ENCODE data around the gene RBM22. TPM values are rescaled to one million over a fixed set of nuclear protein-coding genes. Genes with fewer than 3 reads are reported as not detected.

The RBM22 gene
- total RNA-seq, 1 experiment from 2014 or later = 34.0 TPM

GRCh38 chr5:150658121-150658520, 42.7 kb downstream of the RBM22 start (continued):
- no peak for TF ChIP-seq ARID4B (CRISPR knock-in tag; IDR thresholded peaks at IDR 0.05; ENCODE audit: borderline replicate concordance)
- TF ChIP-seq FOXJ3 (CRISPR knock-in tag; IDR thresholded peaks at IDR 0.05; ENCODE audit: borderline replicate concordance) = no peak
- no peak for TF ChIP-seq ESRRA (CRISPR knock-in tag; IDR thresholded peaks at IDR 0.05; ENCODE audit: borderline replicate concordance)
- no peak for TF ChIP-seq ZNF317 (CRISPR knock-in tag; IDR thresholded peaks at IDR 0.05; ENCODE audit: borderline replicate concordance, low read depth)
- TF ChIP-seq RELA (CRISPR knock-in tag; IDR thresholded peaks at IDR 0.05; ENCODE audit: borderline replicate concordance) = no peak

- no peaks in the 10 kb centered on the region for H3K9me3 Mint-ChIP-seq
- H3K4me3 Mint-ChIP-seq = peak overlapping the region; percentile 73
- ATAC-seq (peak; percentile 64), DNase-seq (ENCODE audit: low spot score) (peak; percentile 82)
- peaks cover 12% of the 10 kb centered on the region for H3K27me3 Mint-ChIP-seq (ENCODE audit: low read depth)
- H3K27ac Mint-ChIP-seq = peak overlapping the region; percentile 76; the same call in 1 of the 2 replicates
- H3K4me1 Mint-ChIP-seq = peaks cover 27% of the 10 kb centered on the region
- H3K36me3 Mint-ChIP-seq = no peaks in the 10 kb centered on the region
- CTCF ChIA-PET = interaction anchor here (0.6 to 5.6 kb wide), 27 partner anchors 12 to 220 kb away, joined by 3 to 59 read pairs (median 4); partner anchors contain the start of genes IRGM, RBM22 and SYNPO
- POLR2A ChIA-PET = interaction anchor here (0.7 to 2.7 kb wide), 6 partner anchors 16 to 167 kb away, joined by 3 to 9 read pairs (median 6); partner anchors contain the start of gene RBM22
- TF ChIP-seq GABPB1 (CRISPR knock-in tag; IDR thresholded peaks at IDR 0.05) (no peak), ZNF232 (CRISPR knock-in tag; IDR thresholded peaks at IDR 0.05) (peak; percentile 58; the same call in 1 of the 2 replicates), NR2C2 (CRISPR knock-in tag; IDR thresholded peaks at IDR 0.05) (no peak), ZNF263 (CRISPR knock-in tag; IDR thresholded peaks at IDR 0.05; ENCODE audit: low read depth) (no peak), JUN (CRISPR knock-in tag; IDR thresholded peaks at IDR 0.05) (no peak), STAT6 (CRISPR knock-in tag; conservative IDR thresholded peaks at IDR 0.05; ENCODE audit: low read depth) (no peak), TP53 (CRISPR knock-in tag; IDR thresholded peaks at IDR 0.05) (peak; percentile 75; the same call in 1 of the 2 replicates), PRDM15 (CRISPR knock-in tag; IDR thresholded peaks at IDR 0.05) (no peak), ZNF512 (CRISPR knock-in tag; IDR thresholded peaks at IDR 0.05; ENCODE audit: borderline replicate concordance) (no peak), USF2 (CRISPR knock-in tag; IDR thresholded peaks at IDR 0.05) (no peak), MAX (CRISPR knock-in tag; IDR thresholded peaks at IDR 0.05) (peak; percentile 50), MYBL2 (CRISPR knock-in tag; IDR thresholded peaks at IDR 0.05) (no peak), SMAD4 (CRISPR knock-in tag; IDR thresholded peaks at IDR 0.05) (no peak), ZMAT4 (CRISPR knock-in tag; IDR thresholded peaks at IDR 0.05) (no peak)
Observed at GRCh38 chr5:150656191-150657132, 44.4 kb downstream of the RBM22 start.

Measured in WTC11 (cell line).